PC-3 (cell line): ENCODE measurements around the gene ALKBH5. TPM values are rescaled to one million over a fixed set of nuclear protein-coding genes. Genes with fewer than 3 reads are reported as not detected.

ENCODE experiments used
- ATAC-seq: fragments of 200-7000 bp; cut with Tn5 transposase; 2 replicates; pipeline ENCODE4 v1.9.1; 2020; ENCODE audit warnings: mild to moderate bottlenecking, moderate library complexity
- BruUV-seq: library from RNA; stranded (reverse); fragments of 400-500 nt; replicated peaks from 2 replicates; lab custom pipeline; 2021; lab: Mats Ljungman, UMichigan
- CTCF ChIA-PET: fragments of 300-600 bp; sonication (Branson Sonifier 250); formaldehyde crosslinking; loops from one replicate; lab custom pipeline; 2022; ENCODE audit warnings: antibody characterized with exemption; lab: Charles Lee
- POLR2A ChIA-PET: fragments of 300-600 bp; sonication (Branson Sonifier 250); formaldehyde crosslinking; loops from one replicate; lab custom pipeline; 2022; ENCODE audit warnings: antibody characterized with exemption; ENCODE audit not compliant: unreplicated experiment; lab: Charles Lee
- DNase-seq: peaks from one replicate; pipeline ENCODE4 v3.0.0-alpha.2; 2015
- H2AFZ ChIP-seq: fragments of 300-600 bp; sonication (generic); 2 replicates; pipeline ENCODE4 v1.6.0; 2016; ENCODE audit warnings: antibody characterized with exemption, low read length
- H3F3A ChIP-seq: fragments of 300-600 bp; sonication (generic); one replicate; pipeline ENCODE4 v1.6.0; 2017; ENCODE audit warnings: antibody characterized with exemption, low read length, control low read depth, mild to moderate bottlenecking; ENCODE audit not compliant: unreplicated experiment
- H3K27ac ChIP-seq: fragments of 300-600 bp; sonication (generic); 2 replicates; pipeline ENCODE4 v1.5.1; 2016; ENCODE audit warnings: mild to moderate bottlenecking, low read length
- H3K27me3 ChIP-seq: fragments of 300-600 bp; sonication (generic); 2 replicates; pipeline ENCODE4 v1.6.1; 2016; ENCODE audit warnings: low read length, mixed read lengths
- H3K36me3 ChIP-seq: fragments of 300-600 bp; sonication (generic); 2 replicates; pipeline ENCODE4 v1.6.1; 2016; ENCODE audit warnings: low read depth, mixed run types, low read length, mixed read lengths
- H3K4me1 ChIP-seq: fragments of 300-600 bp; sonication (generic); 2 replicates; pipeline ENCODE4 v1.5.1; 2016; ENCODE audit warnings: low read length; ENCODE audit not compliant: insufficient read depth
- H3K4me2 ChIP-seq: fragments of 300-600 bp; sonication (generic); 2 replicates; pipeline ENCODE4 v1.6.0; 2016; ENCODE audit warnings: low read length
- H3K4me3 ChIP-seq: fragments of 300-600 bp; sonication (generic); 2 replicates; pipeline ENCODE4 v1.5.1; 2016; ENCODE audit warnings: mild to moderate bottlenecking, low read length, mixed read lengths
- H3K79me2 ChIP-seq: fragments of 300-600 bp; sonication (generic); 2 replicates; pipeline ENCODE4 v1.6.1; 2017; ENCODE audit warnings: low read length, mixed read lengths
- H3K9ac ChIP-seq: fragments of 300-600 bp; sonication (generic); 2 replicates; pipeline ENCODE4 v1.6.0; 2016; ENCODE audit warnings: mild to moderate bottlenecking, low read length
- H3K9me2 ChIP-seq: fragments of 300-600 bp; sonication (generic); replicated peaks from 2 replicates; pipeline ENCODE4 v1.6.1; 2016; ENCODE audit warnings: mixed run types, low read length, mixed read lengths
- H3K9me3 ChIP-seq: fragments of 300-600 bp; sonication (generic); 2 replicates; pipeline ENCODE4 v1.6.1; 2016; ENCODE audit warnings: low read length, mixed read lengths
- H4K20me1 ChIP-seq: fragments of 300-600 bp; sonication (generic); 2 replicates; pipeline ENCODE4 v1.6.1; 2016; ENCODE audit warnings: low read length, mixed read lengths
- EZH2 ChIP-seq: fragments of 300-600 bp; sonication (generic); IDR thresholded peaks from one replicate; pipeline ENCODE4 v1.6.1; 2017; ENCODE audit warnings: antibody characterized with exemption, mild to moderate bottlenecking, low read length; ENCODE audit not compliant: unreplicated experiment
- EZH2phosphoT487 ChIP-seq: fragments of 300-600 bp; sonication (generic); IDR thresholded peaks from 2 replicates; pipeline ENCODE4 v1.6.1; 2018; ENCODE audit warnings: mild to moderate bottlenecking, antibody characterized with exemption, low read length, borderline replicate concordance
- intact Hi-C: fragments of 100-400 bp; cut with micrococcal nuclease; formaldehyde crosslinking; loops from 2 replicates; pipeline ENCODE4 v1.9.0; 2023
- total RNA-seq: library from RNA; depleted of rRNA; stranded (reverse); fragments of >200 nt; gene quantifications from 2 replicates; pipeline ENCODE4 v1.2.3, GENCODE V29; 2014
- TF ChIP-seq, protein P1 (sequence below): fragments of 300-600 bp; sonication (generic); conservative IDR thresholded peaks from 2 replicates; pipeline ENCODE4 v1.5.1; 2017; ENCODE audit warnings: antibody characterized with exemption, low read depth, mild to moderate bottlenecking, low read length

Gene ALKBH5
- total RNA-seq, 1 experiment from 2014 or later = 207 TPM

- BruUV-seq = no TSS peak
- Histone ChIP-seq H3K4me1 (no peaks in the 10 kb centered on the region), H3K36me3 (no peaks in the 10 kb centered on the region), H2AFZ (no peak overlapping the region), H3K4me2 (no peak overlapping the region), H4K20me1 (no peaks in the 10 kb centered on the region), H3K4me3 (no peak overlapping the region), H3K79me2 (no peaks in the 10 kb centered on the region), H3K9me2 (no peaks in the 10 kb centered on the region), H3K27me3 (no peaks in the 10 kb centered on the region), H3K9ac (no peak overlapping the region), H3K9me3 (no peaks in the 10 kb centered on the region), H3K27ac (no peak overlapping the region), H3F3A (no peaks in the 10 kb centered on the region)
- DNase-seq (no peak), ATAC-seq (no peak)
- CTCF ChIA-PET = no interaction called here
- POLR2A ChIA-PET = no interaction called here
- TF ChIP-seq EZH2phosphoT487 = no peak
- intact Hi-C loops = no loop called here
These were observed 41.2 kb upstream of the ALKBH5 start for GRCh38 chr17:18142417-18142816.

DNA sequence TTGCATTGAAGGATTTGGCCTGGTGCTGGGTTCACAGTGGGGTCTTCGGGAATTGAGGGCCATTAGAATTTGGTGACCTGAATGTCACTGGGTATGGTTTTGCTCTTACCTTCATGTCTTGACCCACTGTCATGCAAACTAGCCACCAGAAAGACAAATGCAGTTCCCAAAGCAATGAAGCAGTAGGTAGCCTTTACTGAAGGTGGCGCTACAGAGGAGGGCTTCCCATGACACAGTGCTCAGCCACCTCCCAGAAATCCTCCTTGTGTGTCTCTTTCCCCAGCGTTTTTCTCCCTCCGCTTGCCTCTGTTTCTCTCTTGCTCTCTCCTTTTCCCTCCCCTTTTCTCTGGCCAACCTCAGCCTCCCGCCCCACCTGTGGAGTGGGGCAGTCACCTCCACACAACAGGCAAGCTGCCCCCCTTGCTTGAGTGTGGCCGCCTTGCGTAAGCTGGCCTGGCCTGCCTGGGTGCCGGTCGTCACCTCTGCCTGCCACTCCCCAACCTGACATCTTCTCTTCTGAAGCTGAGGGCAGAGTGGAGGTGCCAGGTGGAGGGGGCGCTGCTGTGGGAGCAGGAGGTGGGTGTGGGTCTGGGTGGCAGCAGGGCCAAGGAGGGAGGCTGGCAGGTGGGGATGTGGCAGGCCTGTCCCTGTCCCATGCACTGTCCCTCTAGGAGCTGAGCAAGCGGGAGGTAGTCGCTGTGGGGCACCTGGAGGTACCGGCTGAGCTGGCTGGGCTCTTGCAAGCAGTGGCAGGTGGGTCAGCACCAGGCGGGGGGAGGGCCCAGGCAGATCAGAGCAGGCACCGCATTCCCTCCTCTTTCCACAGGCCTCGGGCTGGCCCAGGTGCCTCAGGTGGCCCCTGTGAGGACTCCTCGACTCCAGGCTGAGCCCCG, 40.3 kb upstream of the ALKBH5 start:
- CTCF ChIA-PET = no interaction called here
- Histone ChIP-seq H4K20me1 (no peaks in the 10 kb centered on the region), H3K4me2 (no peak overlapping the region), H3K4me1 (no peaks in the 10 kb centered on the region), H3K79me2 (no peaks in the 10 kb centered on the region), H3K27ac (no peak overlapping the region), H3K9me3 (no peaks in the 10 kb centered on the region), H3K27me3 (no peaks in the 10 kb centered on the region), H2AFZ (no peak overlapping the region), H3K9me2 (no peaks in the 10 kb centered on the region), H3F3A (no peaks in the 10 kb centered on the region), H3K4me3 (no peak overlapping the region), H3K36me3 (no peaks in the 10 kb centered on the region), H3K9ac (no peak overlapping the region)
- no peak for ATAC-seq
- intact Hi-C loops = no loop called here
- POLR2A ChIA-PET = no interaction called here
- DNase-seq = peak; percentile 43
- TF ChIP-seq, protein P1, sequence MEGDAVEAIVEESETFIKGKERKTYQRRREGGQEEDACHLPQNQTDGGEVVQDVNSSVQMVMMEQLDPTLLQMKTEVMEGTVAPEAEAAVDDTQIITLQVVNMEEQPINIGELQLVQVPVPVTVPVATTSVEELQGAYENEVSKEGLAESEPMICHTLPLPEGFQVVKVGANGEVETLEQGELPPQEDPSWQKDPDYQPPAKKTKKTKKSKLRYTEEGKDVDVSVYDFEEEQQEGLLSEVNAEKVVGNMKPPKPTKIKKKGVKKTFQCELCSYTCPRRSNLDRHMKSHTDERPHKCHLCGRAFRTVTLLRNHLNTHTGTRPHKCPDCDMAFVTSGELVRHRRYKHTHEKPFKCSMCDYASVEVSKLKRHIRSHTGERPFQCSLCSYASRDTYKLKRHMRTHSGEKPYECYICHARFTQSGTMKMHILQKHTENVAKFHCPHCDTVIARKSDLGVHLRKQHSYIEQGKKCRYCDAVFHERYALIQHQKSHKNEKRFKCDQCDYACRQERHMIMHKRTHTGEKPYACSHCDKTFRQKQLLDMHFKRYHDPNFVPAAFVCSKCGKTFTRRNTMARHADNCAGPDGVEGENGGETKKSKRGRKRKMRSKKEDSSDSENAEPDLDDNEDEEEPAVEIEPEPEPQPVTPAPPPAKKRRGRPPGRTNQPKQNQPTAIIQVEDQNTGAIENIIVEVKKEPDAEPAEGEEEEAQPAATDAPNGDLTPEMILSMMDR = peak; percentile 60
- TF ChIP-seq EZH2 = no peak
- BruUV-seq = no TSS peak

DNA sequence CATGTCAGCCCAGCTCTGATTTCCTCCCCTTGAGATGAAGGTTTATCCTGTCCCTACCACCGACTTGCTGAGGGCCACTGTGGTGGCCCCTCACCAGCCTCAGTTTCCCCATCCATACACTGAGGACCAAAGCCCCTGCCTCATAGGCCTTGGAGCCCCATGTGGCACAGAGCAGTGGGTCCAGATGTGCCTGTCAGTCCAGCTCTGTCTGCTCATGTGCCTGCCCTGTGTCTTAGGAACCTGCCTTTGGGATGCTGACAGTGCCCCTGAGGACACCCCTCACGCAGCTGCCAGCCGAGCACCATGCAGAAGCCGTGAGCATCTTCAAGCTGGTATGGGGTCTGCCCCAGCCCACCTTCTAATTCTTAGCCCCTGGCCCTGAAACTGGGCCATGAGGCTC, 39.4 kb upstream of the ALKBH5 start:
- ATAC-seq (no peak), DNase-seq (no peak)
- intact Hi-C loops = no loop called here
- H3K9me2 ChIP-seq = no peaks in the 10 kb centered on the region
- POLR2A ChIA-PET = no interaction called here
- H4K20me1 ChIP-seq = no peaks in the 10 kb centered on the region
- no peak overlapping the region for H3K27ac ChIP-seq
- H3K9ac ChIP-seq = no peak overlapping the region
- H3K9me3 ChIP-seq = no peaks in the 10 kb centered on the region
- no peaks in the 10 kb centered on the region for H3F3A ChIP-seq
- no peak overlapping the region for H3K4me3 ChIP-seq
- H2AFZ ChIP-seq = no peak overlapping the region
- TF ChIP-seq EZH2phosphoT487 (no peak), EZH2 (no peak)
- TF ChIP-seq, protein P1 = no peak
- H3K79me2 ChIP-seq = no peaks in the 10 kb centered on the region
- no TSS peak for BruUV-seq
- no peaks in the 10 kb centered on the region for H3K36me3 ChIP-seq
- CTCF ChIA-PET = no interaction called here
- no peaks in the 10 kb centered on the region for H3K4me1 ChIP-seq
- H3K4me2 ChIP-seq = no peak overlapping the region
- no peaks in the 10 kb centered on the region for H3K27me3 ChIP-seq
